ENCODE results near the gene PLXDC2.

PLXDC2 gene

GRCh38 chr10:19946245-19946644 is 130.0 kb downstream of the PLXDC2 start:
- DNase-seq, result no peak

- DNase-seq, result no peak
These were observed 130.6 kb downstream of the PLXDC2 start for GRCh38 chr10:19946791-19947190.

- DNase-seq, result no peak
These were observed 131.0 kb downstream of the PLXDC2 start for GRCh38 chr10:19947215-19947614.

- no peak for DNase-seq
These were observed 131.4 kb downstream of the PLXDC2 start for GRCh38 chr10:19947656-19948055.

GRCh38 chr10:19952224-19953010 is 136.2 kb downstream of the PLXDC2 start:
- no peak for DNase-seq

- DNase-seq, result no peak
These were observed 138.4 kb downstream of the PLXDC2 start for GRCh38 chr10:19954601-19955000.

GRCh38 chr10:19956516-19957032 is 140.3 kb downstream of the PLXDC2 start:
- no peak for DNase-seq

GRCh38 chr10:19958787-19959186 is 142.6 kb downstream of the PLXDC2 start:
- DNase-seq, result no peak

- DNase-seq, result no peak
These were observed 145.1 kb downstream of the PLXDC2 start for GRCh38 chr10:19961076-19962053.

GRCh38 chr10:19964625-19965024 is 148.4 kb downstream of the PLXDC2 start:
- DNase-seq, result no peak

- DNase-seq, result no peak
These were observed 150.5 kb downstream of the PLXDC2 start for GRCh38 chr10:19966751-19967150.

GRCh38 chr10:19967981-19968380 is 151.7 kb downstream of the PLXDC2 start:
- DNase-seq, result no peak

GRCh38 chr10:19968745-19969144 is 152.5 kb downstream of the PLXDC2 start:
- no peak for DNase-seq

GRCh38 chr10:19970256-19970655 is 154.0 kb downstream of the PLXDC2 start:
- no peak for DNase-seq

- DNase-seq, result no peak
These were observed 154.5 kb downstream of the PLXDC2 start for GRCh38 chr10:19970717-19971116.

- DNase-seq, result no peak
These were observed 155.3 kb downstream of the PLXDC2 start for GRCh38 chr10:19971343-19972052.

- no peak for DNase-seq
These were observed 157.9 kb downstream of the PLXDC2 start for GRCh38 chr10:19974138-19974537.

GRCh38 chr10:19974554-19974953 is 158.3 kb downstream of the PLXDC2 start:
- DNase-seq, result no peak

GRCh38 chr10:19977097-19977521 is 160.9 kb downstream of the PLXDC2 start:
- DNase-seq, result no peak

GRCh38 chr10:19979628-19980027 is 163.4 kb downstream of the PLXDC2 start:
- no peak for DNase-seq

- no peak for DNase-seq
These were observed 167.8 kb downstream of the PLXDC2 start for GRCh38 chr10:19983880-19984565.

- no peak for DNase-seq
These were observed 169.5 kb downstream of the PLXDC2 start for GRCh38 chr10:19985745-19986144.
